ENCODE results near the gene ZNRF1.
"Not testable (repeated sequence)": the region's sequence is repeated elsewhere in the genome, so short reads cannot be mapped to it uniquely, and the experiment has no call there.

Gene ZNRF1

DNA sequence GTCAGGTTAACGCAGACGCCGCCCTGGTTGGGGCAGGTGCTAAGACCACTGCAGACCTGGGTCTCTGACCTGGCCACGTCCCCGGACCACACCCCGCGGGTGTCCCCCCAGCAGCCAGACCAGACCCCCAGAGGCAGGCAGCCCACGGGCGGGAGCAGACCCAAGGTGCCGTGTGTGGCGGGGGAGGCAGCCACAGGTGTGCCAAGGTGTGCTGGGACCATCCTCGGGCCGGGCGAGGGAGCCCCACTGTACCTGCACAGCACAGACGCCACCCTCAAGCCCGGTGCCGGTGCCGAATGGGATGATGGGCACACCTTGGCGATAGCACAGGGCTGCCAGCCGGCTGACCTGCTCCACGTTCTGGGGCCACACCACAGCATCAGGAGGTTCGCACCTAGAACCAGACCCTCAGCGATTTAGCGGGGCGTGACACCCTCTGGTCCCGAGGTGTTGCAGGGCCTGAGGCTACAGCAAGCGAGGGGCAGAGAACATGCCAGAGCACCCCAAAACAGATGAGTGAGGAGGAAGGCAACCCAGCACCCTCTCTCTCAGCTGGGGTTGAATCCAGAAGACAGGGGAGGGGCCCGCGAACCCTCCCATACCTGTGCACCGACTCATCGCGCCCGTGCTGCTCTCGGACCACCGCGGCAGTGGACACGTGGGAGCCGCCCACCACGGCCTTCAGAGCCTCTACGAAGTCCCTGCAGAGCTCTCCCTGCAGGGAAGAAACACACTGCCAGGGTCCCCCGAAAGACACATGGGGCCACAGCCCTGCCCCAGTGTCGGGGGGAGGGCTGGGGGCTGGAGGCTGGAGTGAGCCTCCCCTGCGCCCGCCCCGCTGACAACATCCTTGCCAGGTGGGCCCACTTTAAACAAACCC, 116.4 kb downstream of the ZNRF1 start:
- no peak for DNase-seq

DNA sequence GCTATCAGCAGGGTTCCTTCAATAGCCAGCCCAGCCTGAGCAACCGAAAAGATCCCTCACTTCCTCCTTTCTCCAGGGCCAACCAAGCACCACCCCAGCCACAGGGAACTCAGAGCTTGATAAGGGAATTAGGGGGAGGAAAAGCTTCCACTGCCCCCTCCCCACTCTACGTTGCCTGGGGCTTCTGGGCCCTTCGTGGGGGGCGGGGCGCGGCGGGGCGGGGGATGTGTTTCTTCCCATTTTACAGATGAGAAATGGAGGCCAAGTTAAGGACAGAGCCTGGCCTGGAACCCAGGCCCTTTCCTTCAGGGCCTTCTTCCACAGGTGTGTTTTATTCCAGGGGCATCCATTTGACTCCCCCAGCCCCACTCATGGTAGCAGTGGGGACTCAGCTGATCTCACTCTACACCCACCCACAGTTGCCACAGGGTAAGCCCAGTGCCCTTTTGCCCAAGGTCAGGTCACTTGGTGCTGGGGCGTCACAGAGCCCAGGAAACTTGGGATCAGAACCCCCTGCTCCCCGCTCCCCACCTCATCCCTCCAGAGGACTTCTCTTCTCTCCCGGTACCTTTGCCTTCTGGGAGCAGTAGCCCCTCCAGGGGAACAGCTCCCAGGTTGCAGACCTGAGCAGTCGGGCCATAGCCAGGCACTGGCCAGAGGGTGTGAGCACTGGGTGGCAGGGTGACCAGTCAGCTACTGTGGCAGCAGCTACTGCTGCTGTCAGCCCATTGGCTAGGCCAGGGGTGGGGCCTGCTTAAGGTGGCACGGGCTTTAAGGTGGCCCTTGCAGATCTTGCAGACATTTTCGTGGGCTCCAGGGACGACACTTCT, 117.5 kb downstream of the ZNRF1 start, which contains the start of gene LDHD:
Gene LDHD, minus strand, starts transcription at position 700 of the 830 bp plus-strand sequence. Its CDS starts 60 bp downstream, at position 640.
- DNase-seq, result no peak

DNA sequence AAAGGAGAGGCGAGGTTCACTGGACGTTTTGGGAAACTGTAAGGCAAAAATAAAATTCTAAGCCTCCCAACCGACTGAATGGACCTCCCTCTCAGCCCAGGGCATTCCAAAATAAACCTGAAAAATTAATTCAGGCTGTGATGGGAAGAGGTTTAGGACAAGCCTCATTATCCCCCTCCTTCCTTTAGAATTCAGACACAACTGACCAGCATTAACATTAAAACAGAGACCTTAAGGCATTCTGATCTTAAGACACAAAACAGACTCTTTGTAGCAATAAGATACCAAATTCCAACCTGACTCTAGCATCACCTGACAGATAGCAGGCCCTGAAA, 118.1 kb downstream of the ZNRF1 start:
- DNase-seq, result no peak

DNA sequence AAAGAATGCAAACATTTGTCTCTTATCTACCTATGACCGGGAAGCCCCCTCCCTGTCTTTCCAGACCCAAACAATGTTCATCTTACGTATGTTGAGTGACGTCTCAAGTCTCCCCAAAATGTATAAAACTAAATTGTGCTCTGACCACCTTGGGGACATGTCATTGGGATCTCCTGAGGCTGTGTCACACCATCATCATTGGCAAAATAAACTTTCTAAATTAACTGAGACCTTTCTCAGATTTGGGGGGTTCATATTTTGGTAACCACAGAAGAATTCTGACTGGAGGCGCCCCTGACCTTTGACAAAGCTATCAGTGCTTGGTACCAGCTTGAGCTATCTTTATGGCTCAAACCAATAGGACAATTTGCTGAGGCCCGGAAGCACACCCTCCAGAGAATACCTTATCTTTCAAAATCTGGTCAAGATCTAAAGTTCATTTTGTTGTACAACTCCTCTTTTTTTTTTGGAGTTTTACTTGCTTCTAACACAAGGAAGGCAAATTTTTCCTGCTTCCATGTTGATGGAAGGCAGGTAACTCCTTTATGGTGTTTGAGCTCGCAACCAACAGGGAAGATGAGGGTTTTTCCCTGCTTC, 120.2 kb downstream of the ZNRF1 start:
- no peak for DNase-seq

DNA sequence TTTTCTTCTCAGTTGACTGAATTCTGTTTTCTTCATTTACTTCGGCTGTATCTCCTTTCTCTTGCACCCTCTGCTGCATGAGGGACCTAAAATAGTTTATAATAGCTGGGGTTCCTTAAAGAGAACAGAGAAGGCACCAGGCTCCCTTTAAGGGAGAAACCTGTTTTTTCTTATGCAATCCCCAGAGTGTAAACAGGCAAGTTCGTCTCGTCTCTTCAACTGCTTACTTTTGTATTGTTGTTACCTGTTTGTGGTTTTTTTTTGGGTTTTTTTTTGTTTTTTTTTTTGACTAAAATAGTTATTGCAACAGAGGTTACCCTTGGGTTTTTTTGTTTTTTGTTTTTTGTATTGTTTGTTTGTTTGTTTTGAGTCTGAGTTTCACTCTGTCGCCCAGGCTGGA, 121.4 kb downstream of the ZNRF1 start:
- DNase-seq, result no peak

DNA sequence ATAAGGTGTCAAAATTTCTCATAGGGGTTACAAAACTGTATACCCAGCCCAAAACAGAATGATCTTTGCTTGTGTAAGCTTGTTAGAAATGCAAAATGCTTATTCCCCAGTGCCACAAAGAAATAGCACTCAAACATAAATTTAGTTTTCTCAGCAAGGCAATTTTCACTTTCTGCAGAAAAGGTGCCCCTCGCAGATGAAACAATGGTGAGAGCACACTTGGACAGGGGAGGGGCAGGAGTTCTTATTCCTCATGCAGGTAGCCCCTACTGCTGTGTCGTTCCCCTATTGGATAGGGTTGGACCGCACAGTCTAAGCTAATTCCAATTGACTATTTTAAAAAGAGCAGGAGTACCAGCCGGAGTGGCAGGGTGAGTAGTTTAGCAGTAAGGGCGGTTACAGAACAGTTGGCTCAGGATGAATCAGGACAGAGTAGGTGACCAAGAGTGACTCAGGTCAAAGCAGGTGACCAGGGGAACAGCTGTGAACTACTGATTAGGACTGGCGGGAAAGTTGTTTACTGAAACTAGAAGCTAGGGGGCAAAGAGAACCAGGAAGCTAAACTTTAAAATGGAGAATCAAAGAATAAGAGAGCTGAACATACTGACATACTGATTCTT, 123.2 kb downstream of the ZNRF1 start:
- no peak for DNase-seq

DNA sequence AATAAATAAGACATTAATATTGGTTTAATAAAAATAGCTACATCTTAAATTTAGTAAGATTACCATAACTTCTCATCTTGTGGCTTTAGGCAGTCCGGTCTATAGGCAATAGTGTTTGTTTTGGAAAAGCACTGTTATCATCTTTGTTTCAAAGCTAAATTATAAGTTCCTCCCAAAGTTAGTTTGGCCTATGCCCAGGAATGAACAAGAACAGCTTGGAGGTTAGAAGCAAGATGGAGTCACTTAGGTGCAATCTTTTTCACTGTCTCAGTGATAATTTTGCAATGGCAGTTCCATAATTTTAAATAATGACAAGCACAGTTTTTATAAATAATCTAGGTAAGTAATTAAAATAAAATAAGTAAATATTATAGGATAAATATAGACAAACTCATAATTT, 123.8 kb downstream of the ZNRF1 start:
- no peak for DNase-seq

DNA sequence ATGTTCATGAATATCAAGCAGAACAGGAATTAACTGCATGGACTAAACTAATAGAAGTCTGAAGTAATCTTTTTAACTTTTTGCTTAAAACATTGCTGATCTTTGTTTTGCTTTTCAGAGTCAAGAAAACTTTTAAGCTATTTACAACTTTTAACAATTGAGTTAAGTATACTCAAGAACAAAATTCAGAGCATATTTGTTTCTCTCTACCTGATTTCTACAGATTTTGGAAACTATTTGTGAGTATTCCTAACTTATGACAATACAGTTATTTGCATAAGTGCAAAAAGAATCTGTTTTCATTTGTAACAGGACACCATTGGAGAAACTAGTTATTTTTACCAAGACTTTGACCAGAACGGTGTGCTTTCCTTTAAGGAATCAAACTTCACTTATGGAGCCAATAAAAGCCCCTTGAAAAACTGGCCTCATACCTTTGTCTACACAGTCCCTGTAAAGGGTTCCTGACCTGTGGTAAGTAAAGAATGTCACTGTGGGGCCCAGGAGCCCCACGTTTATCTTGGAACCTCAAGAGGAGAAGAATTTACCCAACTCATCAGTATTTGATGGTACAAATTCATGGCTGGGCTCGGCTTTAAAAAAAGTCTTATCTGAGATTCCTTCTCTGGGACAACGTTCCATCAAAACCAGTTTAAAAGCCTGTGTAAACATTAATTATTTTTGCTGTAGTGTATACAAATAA, 129.0 kb downstream of the ZNRF1 start:
- no peak for DNase-seq

DNA sequence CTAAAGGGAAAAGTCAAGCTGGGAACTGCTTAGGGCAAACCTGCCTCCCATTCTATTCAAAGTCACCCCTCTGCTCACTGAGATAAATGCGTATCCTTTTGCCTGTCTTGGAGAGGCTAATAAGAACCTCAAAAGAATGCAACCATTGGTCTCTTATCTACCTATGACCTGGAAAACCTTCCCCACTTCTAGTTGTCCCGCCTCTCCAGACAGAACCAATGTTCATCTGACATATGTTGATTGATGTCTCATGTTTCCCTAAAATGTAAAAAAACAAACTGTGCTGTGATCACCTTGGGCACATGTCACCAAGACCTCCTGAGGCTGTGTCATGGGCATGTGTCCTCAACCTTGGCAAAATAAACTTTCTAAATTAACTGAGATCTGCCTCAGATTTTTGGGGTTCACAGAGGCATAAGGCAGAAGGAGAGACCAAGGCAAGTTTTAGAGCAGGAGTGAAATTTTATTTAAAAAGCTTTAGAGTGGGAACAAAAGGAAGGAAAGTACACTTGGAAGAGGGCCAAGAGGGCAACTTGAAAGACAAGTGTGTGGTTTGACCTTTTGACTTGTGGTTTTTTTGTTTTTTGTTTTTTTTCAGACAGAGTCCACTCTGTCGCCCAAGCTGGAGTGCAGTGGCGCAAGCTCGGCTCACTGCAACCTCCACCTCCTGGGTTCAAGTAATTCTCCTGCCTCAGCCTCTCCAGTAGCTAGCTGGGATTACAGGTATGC, 130.8 kb downstream of the ZNRF1 start:
- DNase-seq, result not testable (repeated sequence)

DNA sequence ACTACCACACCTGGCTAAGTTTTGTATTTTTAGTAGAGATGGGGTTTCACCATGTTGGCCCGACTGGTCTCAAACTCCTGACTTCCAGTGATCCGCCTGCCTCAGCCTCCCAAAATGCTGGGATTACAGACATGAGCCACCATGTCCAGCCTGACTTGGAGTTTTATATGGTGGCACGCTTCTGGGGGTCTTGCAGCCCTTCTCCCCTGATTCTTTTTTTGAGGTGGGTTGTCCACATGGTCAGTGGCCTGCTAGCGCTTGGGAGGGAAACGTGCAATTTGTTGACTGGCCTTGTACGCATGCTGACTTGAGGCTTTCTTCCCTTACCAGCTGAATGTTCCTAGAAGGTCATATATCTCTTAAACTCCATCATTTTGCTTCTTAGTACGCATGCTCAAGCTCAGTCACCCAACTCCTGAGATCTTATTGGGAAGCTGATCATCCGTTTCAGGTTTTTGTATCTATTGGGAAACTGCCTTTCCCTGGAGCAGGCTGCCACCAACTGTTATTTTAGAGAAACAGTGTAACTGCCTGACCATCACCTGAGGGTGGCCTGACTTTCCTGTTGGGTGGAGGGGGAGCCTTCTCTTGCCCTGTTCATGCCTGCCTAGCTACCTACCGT, 131.4 kb downstream of the ZNRF1 start:
- no peak for DNase-seq

DNA sequence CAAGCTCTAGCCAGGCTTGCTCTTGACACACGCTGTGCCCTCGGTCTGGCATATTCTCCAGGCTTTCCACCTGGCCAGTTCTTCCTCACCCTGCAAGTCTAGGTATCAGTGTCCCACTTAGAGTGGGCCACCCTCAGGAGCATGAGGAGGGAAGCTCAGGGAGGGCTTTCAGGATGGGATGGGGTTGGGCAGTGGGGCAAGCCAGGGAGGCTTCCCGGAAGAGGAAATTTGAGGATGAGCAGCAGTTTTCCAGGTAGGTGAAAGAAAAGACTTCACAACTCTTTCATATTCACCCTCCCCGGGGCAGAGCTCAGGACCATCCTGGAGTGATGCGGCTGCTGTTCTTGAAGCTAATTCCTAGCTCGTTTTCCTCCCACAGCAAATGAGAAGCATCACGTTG, 132.3 kb downstream of the ZNRF1 start:
- DNase-seq, result no peak

DNA sequence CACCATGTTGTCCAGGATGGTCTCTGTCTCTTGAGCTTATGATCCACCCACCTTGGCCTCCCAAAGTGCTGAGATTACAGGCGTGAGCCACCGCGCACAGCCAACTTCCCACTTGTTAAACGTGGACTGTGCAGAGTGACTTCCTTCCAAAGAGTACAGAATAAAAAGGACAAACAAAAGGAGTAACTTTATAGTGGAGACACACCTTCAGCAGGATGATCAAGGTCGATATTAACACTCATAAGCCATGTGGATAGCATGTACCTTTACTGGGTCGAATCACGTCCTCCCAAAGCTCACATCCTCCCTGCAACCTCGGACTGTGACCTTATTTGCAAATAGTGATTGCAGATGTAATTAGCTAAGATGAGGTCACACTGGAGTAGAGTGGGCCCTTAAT, 139.4 kb downstream of the ZNRF1 start:
- no peak for DNase-seq

DNA sequence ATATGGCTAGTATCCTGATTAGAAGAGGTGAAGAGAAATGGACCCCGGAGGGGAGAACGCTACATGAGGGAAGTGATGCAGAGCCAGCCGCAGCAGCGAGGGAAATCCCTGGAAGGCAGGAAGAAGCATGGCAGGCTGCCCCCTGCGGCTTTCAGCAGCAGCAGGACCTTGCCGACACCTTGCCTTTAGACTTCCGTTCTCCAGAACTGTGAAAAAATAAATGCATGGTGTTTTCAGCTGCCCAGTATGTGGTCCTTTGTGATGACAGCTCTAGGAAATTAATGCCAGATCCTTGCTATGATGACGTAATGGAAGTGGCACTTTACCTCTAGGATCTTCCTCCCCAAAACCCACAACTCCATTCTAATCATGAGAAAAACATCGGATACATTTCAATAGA, 139.8 kb downstream of the ZNRF1 start:
- DNase-seq, result peak in 1 of 2 experiments; percentile 14

DNA sequence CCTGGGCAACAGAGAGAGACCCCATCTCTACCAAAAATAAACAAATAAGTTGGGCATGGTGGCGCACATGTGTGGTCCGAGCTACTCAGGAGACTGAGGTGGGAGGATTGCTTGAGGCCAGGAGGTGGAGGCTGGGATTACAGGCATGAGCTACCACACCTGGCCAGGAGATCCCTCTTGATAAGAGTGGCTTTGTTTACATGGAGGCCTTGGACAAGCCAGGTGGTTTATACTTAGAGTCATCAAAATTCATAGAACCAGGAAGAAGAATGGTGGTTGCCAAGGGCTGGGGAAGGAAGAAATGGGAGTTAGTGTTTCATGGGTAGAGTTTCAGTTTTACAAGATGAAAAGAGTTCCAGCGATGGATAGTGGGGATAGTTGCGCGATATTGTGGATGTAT, 140.7 kb downstream of the ZNRF1 start:
- DNase-seq, result no peak

DNA sequence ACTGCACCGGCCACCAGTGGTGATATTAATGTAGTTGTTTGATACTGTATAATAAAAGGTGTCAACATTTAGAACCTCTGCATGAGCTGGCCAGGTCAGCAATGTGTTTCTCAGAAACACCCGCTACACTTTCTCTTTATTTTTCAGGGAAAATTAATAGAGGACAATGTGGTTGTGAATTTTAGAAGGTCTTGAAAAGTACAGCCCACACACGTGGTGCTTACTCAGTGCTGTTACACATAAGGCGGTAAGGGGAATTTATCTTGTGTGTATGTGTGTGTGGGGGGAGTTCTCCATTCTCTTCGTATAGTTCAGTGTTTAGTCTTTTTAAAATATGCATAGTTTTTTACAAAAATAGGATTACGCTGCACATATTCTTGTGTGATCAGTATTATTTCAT, 145.1 kb downstream of the ZNRF1 start:
- DNase-seq, result no peak

DNA sequence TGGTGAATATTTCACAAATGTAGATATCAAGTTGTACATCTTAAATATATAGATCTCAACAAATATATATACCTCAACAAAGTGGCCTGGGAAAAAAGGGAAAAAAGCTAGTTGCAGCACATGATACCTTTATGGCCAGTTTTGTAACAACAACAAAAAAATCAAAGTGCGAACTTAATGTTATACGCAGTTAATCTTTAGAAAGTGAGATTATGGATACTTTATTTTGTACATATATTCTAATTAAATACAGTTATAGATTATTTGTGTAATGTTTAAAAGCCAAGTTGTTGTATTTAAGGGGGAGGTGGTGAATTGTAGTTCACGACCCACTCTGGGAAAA, 149.1 kb downstream of the ZNRF1 start:
- no peak for DNase-seq

DNA sequence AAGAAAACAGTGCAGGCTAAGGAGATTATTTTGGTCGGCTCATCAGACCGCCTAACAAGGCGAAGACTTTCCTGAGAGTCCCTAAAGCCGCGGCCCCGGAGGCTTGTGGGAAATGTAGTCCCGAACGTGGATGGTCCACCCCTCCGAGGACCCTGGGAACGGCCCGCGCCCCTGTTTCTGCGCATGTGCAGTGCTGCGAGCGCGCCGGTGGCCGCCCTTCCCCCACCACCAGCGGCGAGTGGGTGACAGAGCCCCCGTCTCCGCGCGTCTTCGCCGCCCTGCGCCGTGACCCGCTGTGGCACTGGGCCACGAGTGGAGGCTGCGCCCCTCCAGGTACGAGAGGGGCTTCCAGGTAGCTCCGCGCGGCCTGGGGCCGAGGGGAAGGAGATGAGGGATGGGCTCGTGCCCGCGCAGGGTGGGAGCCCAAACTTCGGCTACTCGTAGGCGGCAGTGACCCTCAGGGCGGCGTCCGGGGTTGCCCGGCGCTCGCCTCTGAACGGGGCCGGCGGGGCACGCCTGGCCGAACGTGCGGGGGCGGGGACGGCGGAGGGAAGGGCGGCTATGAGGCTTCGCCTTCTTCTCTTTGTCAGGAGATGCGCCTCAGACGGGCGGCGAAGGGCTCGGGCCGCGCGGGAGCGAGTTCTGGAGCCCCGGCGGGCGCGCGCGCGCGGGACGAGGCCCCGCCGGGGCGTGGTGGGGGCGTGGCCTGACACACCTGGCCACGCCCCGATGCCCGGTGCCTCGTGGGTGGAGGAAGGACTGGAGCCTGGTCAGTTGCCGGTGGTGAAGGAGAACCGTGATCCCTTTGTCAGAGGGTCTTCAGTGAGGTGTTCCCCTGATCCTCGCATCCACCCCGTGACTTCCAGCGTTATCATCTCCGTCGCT, 149.7 kb downstream of the ZNRF1 start, which contains the start of gene ZFP1:
Gene ZFP1, plus strand, starts transcription at position 214 of the 885 bp plus-strand sequence. CDS start 4,428 bp downstream, outside the sequence.
- DNase-seq, result peak; percentile 94 to 96

DNA sequence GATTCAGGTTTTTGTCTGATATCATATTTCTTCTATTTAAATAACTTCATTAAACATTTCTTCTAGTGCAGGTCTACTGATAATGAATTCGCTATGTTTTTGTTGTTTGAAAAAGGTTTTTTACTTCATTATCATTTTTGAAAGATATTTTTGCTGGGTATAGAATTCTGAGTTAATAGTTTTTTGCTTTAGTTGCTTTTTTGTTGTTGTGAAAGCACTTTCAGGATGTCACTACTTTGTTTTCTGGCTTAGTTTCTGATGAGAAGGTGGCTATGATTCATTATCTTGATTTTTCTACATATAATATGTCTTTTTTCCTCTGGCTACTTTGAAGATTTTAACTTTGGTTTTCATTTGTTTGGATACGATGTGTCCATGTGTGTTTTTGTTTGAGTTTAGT, 153.0 kb downstream of the ZNRF1 start:
- DNase-seq, result no peak

DNA sequence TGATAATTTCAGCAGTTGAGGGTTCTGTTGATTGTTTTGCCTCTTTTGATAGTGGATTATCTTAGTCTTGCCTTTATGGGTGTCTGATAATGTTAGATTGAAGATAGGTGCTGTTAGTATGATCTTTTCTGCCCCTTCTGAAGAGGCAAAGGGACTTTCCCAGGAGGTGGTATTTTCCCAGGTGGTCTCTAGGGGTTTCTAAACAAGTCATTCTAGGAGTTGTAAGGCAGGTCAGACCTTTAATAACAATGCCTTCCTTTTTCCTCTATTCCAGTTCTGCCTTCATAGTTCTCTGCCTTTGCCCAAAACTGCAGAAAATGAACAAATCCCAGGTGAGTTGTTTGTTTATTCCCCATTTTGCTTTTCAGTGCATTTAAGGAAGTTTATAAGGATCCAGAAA, 153.8 kb downstream of the ZNRF1 start:
- no peak for DNase-seq

DNA sequence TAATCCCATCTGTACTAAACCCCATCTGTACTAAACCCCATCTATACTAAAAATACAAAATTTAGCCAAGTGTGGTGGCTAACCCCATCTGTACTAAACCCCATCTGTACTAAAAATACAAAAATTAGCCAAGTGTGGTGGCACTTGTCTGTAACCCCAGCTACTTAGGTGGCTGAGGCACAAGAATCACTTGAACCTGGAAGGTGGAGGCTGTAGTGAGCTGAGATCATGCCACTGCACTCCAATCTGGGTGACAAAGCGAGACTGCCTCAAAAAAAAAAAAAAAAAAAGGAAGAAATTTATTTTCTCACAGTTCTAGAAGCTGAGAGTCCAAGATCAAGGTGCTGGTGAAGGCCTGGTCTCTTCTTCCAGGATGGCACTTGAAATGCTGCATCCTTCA, 161.6 kb downstream of the ZNRF1 start:
- no peak for DNase-seq
